ENCODE results near the gene TNFAIP2. TPM values are rescaled to one million over a fixed set of nuclear protein-coding genes. Genes with fewer than 3 reads are reported as not detected.

TNFAIP2 gene
- total and polyA plus RNA-seq, 9 of the 15 experiments (the other 6 are each of a cell fraction or from before 2014, with no cell fraction given) = 22.6 to 68.6 (median 44.6) TPM

DNA sequence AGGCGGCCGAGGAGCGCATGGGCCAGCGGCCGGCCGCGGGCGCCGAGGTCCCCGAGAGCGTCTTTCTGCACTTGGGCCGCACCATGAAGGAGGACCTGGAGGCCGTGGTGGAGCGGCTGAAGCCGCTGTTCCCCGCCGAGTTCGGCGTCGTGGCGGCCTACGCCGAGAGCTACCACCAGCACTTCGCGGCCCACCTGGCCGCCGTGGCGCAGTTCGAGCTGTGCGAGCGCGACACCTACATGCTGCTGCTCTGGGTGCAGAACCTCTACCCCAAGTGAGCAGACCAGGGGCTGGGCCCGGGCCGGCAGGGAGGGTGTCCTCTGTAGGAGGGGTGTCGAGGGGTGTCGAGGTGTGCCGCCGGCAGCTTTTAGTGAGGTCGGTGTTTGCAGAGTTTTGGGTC is 4.1 kb downstream of the TNFAIP2 start:
- DNase-seq (ENCODE audit: extremely low read depth in 1 of 4, low spot score in 3 of 4) = no peak
- Histone ChIP-seq H3K36me3 (ENCODE audit: control insufficient read depth, insufficient read depth, low read length) (peaks cover 46% of the 10 kb centered on the region; the same call in 1 of the 3 replicates), H3K4me3 (no peak overlapping the region), H3K4me2 (ENCODE audit: insufficient read depth, low read length) (no peak overlapping the region), H3K9ac (ENCODE audit: insufficient read depth in 1 of 2, low read depth in 2 of 2, low read length in 2 of 2) (no peak overlapping the region), H3K27me3 (ENCODE audit: control insufficient read depth in 2 of 2, insufficient read depth in 2 of 2, low read length in 2 of 2) (no peaks in the 10 kb centered on the region), H4K20me1 (replicated peaks; ENCODE audit: control insufficient read depth, insufficient read depth, low read length) (no peaks in the 10 kb centered on the region), H3K27ac (ENCODE audit: extremely low read depth, low read depth, low read length) (no peak overlapping the region), H3K4me1 (replicated peaks in 1 of 2; ENCODE audit: control insufficient read depth in 2 of 2, insufficient read depth in 2 of 2, low read length in 2 of 2) (peaks cover 5 to 68% of the 10 kb centered on the region in 2 experiments; a peak in 4 of 5 replicates), H3K9me1 (ENCODE audit: control insufficient read depth, insufficient read depth, low read length) (no peaks in the 10 kb centered on the region), H3K79me2 (ENCODE audit: control insufficient read depth, insufficient read depth, low read length) (peaks cover 21% of the 10 kb centered on the region), H3K9me3 (replicated peaks; ENCODE audit: control insufficient read depth, insufficient read depth, low read depth, low read length) (no peaks in the 10 kb centered on the region), H2AFZ (ENCODE audit: low read depth, low read length) (no peak overlapping the region)
- BruUV-seq (replicated peaks) = no TSS peak
- no peak for FAIRE-seq
- intact Hi-C loops (cut with micrococcal nuclease) = no loop called here
- ChIA-PET POLR2A (interaction anchor here (0.8 to 2.4 kb wide), 2 partner anchors 9 to 206 kb away, joined by 3 to 15 read pairs; partner anchors contain the start of gene EIF5), CTCF (ENCODE audit: low intra/inter-chr PET ratio) (no interaction called here)
- WGBS (ENCODE audit: insufficient coverage, low coverage, missing lambda C conversion rate) = 60% methylated on average over 1 of the region's 39 CpGs
- no peak for ATAC-seq
- TF ChIP-seq ZBTB33 (CRISPR knock-in tag; IDR thresholded peaks at IDR 0.05) (peak; percentile 80), HEY1 (CRISPR knock-in tag; IDR thresholded peaks at IDR 0.05; ENCODE audit: borderline replicate concordance) (no peak), TEAD4 (IDR thresholded peaks at IDR 0.05; ENCODE audit: low read length) (no peak), TEAD4 (CRISPR knock-in tag; IDR thresholded peaks at IDR 0.05; ENCODE audit: borderline replicate concordance) (no peak), KDM4B (IDR thresholded peaks at IDR 0.05; ENCODE audit: borderline replicate concordance in 2 of 2, low read depth in 1 of 2) (no peak)
- in situ Hi-C loops (cut with MboI) = no loop called here

Data from K562 (cell line).